ENCODE results near the gene PDHA2. TPM values are rescaled to one million over a fixed set of nuclear protein-coding genes. Genes with fewer than 3 reads are reported as not detected.

PDHA2 gene
- not detected for polyA plus RNA-seq (ENCODE audit: low read depth in 6 of 6)

DNA sequence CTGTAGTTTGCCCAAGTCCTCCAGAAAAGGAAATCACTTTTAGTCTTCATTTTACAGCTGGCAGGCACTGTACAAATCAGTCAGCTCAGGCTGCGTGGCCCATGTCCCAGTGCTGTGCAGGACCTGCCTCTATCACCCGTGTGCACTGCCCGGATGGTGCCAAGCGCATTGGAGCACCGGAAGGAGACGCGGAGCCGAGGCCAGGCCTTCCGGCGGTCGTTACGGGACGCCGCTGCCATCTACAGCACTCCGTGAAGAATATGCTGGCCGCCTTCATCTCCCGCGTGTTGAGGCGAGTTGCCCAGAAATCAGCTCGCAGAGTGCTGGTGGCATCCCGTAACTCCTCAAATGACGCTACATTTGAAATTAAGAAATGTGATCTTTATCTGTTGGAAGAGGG, at the start of gene PDHA2:
Gene PDHA2 (plus strand): TSS at position 203 of the 400 bp plus-strand sequence. CDS start 58 bp downstream, at position 261.
- ATAC-seq (ENCODE audit: low read depth in 2 of 2) (no peak), DNase-seq (no peak)
- H3K27ac Mint-ChIP-seq = no peak within 1 kb of the TSS
- no peaks in the 10 kb centered on the region for H3K4me1 Mint-ChIP-seq
- H3K9me3 Mint-ChIP-seq = peaks cover 0 to 5% (median 0%) of the 10 kb centered on the region in 7 donors
- H3K27me3 Mint-ChIP-seq = no peaks in the 10 kb centered on the region
- no peaks in the 10 kb centered on the region for H3K36me3 Mint-ChIP-seq
- no peak within 1 kb of the TSS for H3K4me3 Mint-ChIP-seq

GRCh38 chr4:95798003-95798402, 41.9 kb upstream of the PDHA2 start:
- ATAC-seq (ENCODE audit: low read depth in 2 of 2) = no peak
- H3K27ac Mint-ChIP-seq = no peak overlapping the region
- no peaks in the 10 kb centered on the region for H3K27me3 Mint-ChIP-seq
- H3K9me3 Mint-ChIP-seq = peaks cover 0 to 11% (median 7%) of the 10 kb centered on the region in 7 donors
- no peaks in the 10 kb centered on the region for H3K4me1 Mint-ChIP-seq
- no peak overlapping the region for H3K4me3 Mint-ChIP-seq
- no peaks in the 10 kb centered on the region for H3K36me3 Mint-ChIP-seq
- DNase-seq = no peak

DNA sequence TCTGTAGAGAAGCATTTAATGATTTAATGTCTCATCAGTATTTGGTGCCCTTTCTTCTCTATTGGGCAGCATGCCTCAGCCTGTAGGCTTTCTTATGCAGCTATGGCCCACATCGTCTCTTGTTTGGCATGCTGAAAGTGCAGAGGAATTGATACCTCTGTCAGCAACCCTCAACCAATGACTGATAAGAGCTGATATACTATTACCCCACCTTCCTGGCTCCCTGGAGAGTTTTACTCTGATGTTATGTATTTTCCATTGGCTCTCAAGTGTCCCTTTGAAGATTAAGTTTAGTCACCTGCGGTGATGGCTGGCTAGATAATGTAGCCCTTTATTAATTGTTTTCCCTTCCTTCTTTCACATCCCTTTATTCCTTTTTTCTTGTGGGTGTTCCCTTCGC, 41.2 kb upstream of the PDHA2 start:
- no peak overlapping the region for H3K4me3 Mint-ChIP-seq
- no peak overlapping the region for H3K27ac Mint-ChIP-seq
- H3K9me3 Mint-ChIP-seq = peaks cover 0 to 11% (median 7%) of the 10 kb centered on the region in 7 donors
- no peaks in the 10 kb centered on the region for H3K4me1 Mint-ChIP-seq
- no peaks in the 10 kb centered on the region for H3K36me3 Mint-ChIP-seq
- ATAC-seq (ENCODE audit: low read depth in 2 of 2) (no peak), DNase-seq (no peak)
- H3K27me3 Mint-ChIP-seq = no peaks in the 10 kb centered on the region

- Mint-ChIP-seq H3K9me3 (peaks cover 0 to 9% (median 2%) of the 10 kb centered on the region in 7 donors), H3K36me3 (no peaks in the 10 kb centered on the region), H3K4me3 (no peak overlapping the region), H3K27me3 (no peaks in the 10 kb centered on the region), H3K4me1 (no peaks in the 10 kb centered on the region), H3K27ac (no peak overlapping the region)
- ATAC-seq (ENCODE audit: low read depth in 2 of 2) (no peak), DNase-seq (no peak)
Measured at GRCh38 chr4:95821867-95822266, 18.0 kb upstream of the PDHA2 start.

DNA sequence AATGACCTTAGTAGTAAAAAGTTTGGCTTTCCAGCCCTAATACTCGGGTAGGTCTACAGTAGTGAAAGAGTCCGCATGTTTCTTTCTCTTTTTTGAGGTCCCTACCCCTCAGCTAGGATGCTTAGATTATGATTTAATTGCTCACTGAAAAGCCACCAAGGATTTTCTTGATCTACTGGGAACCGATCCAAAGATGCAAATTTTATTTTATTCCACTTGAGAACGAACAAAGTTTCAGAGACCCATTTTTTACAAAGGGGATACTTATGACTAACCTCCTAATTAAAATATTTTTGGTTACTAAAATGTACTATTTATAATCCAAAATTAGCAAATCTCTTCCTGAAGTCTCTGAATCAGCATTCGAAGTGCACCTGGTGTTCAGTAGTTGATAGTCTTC, 14.3 kb upstream of the PDHA2 start:
- H3K4me3 Mint-ChIP-seq = no peak overlapping the region
- peaks cover 0 to 9% (median 4%) of the 10 kb centered on the region in 7 donors for H3K9me3 Mint-ChIP-seq
- H3K36me3 Mint-ChIP-seq = no peaks in the 10 kb centered on the region
- no peak overlapping the region for H3K27ac Mint-ChIP-seq
- H3K27me3 Mint-ChIP-seq = no peaks in the 10 kb centered on the region
- ATAC-seq (ENCODE audit: low read depth in 2 of 2) (no peak), DNase-seq (no peak)
- H3K4me1 Mint-ChIP-seq = no peaks in the 10 kb centered on the region

- ATAC-seq (ENCODE audit: low read depth in 2 of 2) (no peak), DNase-seq (no peak)
- Mint-ChIP-seq H3K36me3 (no peaks in the 10 kb centered on the region), H3K9me3 (peaks cover 0 to 7% (median 0%) of the 10 kb centered on the region in 7 donors), H3K27ac (no peak overlapping the region), H3K4me1 (no peaks in the 10 kb centered on the region), H3K4me3 (no peak overlapping the region), H3K27me3 (no peaks in the 10 kb centered on the region)
Measured at GRCh38 chr4:95830651-95831050, 9.2 kb upstream of the PDHA2 start.

GRCh38 chr4:95831166-95831565, 8.7 kb upstream of the PDHA2 start:
- peaks cover 0 to 7% (median 0%) of the 10 kb centered on the region in 7 donors for H3K9me3 Mint-ChIP-seq
- DNase-seq = no peak
- H3K4me3 Mint-ChIP-seq = no peak overlapping the region
- no peaks in the 10 kb centered on the region for H3K4me1 Mint-ChIP-seq
- H3K27ac Mint-ChIP-seq = no peak overlapping the region
- no peaks in the 10 kb centered on the region for H3K27me3 Mint-ChIP-seq
- no peaks in the 10 kb centered on the region for H3K36me3 Mint-ChIP-seq
- ATAC-seq (ENCODE audit: low read depth in 2 of 2) = no peak

- Mint-ChIP-seq H3K27ac (no peak overlapping the region), H3K9me3 (peaks cover 0 to 7% (median 0%) of the 10 kb centered on the region in 7 donors), H3K4me3 (no peak overlapping the region), H3K4me1 (no peaks in the 10 kb centered on the region), H3K27me3 (no peaks in the 10 kb centered on the region), H3K36me3 (no peaks in the 10 kb centered on the region)
- DNase-seq = no peak
- no peak for ATAC-seq (ENCODE audit: low read depth in 2 of 2)
Measured at GRCh38 chr4:95833711-95834194, 6.1 kb upstream of the PDHA2 start.

- DNase-seq (no peak), ATAC-seq (ENCODE audit: low read depth in 2 of 2) (no peak)
- Mint-ChIP-seq H3K27me3 (no peaks in the 10 kb centered on the region), H3K36me3 (no peaks in the 10 kb centered on the region), H3K27ac (peak overlapping the region in 1 of 6 donors; percentile 47), H3K4me3 (no peak overlapping the region), H3K4me1 (no peaks in the 10 kb centered on the region), H3K9me3 (peaks cover 0 to 3% (median 0%) of the 10 kb centered on the region in 7 donors)
Measured at GRCh38 chr4:95835672-95836071, 4.2 kb upstream of the PDHA2 start.

GRCh38 chr4:95838192-95838591, 1.7 kb upstream of the PDHA2 start:
- DNase-seq (no peak), ATAC-seq (ENCODE audit: low read depth in 2 of 2) (no peak)
- no peaks in the 10 kb centered on the region for H3K4me1 Mint-ChIP-seq
- H3K27ac Mint-ChIP-seq = no peak overlapping the region
- no peak overlapping the region for H3K4me3 Mint-ChIP-seq
- peaks cover 0 to 5% (median 0%) of the 10 kb centered on the region in 7 donors for H3K9me3 Mint-ChIP-seq
- no peaks in the 10 kb centered on the region for H3K36me3 Mint-ChIP-seq
- H3K27me3 Mint-ChIP-seq = no peaks in the 10 kb centered on the region

DNA sequence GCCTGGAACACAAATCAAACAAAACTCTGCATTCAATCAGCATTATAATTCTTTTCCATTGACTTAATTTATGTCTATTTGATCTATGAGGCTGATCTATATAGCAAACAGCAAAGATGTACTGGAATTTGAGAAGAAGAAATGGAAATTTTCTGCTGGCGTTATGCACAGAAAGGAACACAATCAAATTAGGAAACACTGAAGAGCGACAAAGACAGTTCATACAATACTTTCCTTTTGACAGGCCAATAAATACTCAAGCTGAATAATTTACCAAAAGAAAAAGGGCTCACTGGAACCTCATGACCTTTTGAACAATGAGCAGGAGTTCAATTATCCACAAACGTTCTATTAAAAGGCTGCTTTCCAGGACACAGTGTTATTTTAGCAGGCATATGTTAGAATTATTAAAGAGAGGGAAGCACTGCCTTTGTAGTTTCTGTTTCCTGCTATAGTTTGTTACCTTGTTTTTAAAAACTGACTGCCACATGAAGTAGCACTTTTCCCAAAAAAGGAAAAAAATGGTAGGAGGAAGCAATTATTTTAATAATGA, 8.1 kb downstream of the PDHA2 start:
- Mint-ChIP-seq H3K9me3 (peaks cover 0 to 4% (median 0%) of the 10 kb centered on the region in 7 donors), H3K36me3 (no peaks in the 10 kb centered on the region)

DNA sequence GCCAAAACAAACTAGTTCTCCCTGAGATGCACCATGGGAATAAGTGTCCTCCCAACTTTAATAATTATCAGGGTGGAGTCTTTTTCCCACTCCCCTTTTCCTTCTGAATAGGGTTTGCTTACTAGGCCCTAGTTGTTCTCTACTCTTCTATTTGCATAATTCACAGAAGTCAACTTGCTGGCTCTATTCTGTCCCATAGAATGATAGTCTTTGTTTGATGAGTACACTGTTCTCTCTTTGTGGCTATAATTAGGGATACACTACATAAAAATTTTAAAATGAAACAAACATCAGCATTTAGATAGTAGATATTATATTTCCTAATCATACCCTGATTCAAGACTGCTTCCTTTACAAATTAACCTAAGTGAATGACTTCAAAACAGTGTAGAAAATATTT, 10.3 kb downstream of the PDHA2 start:
- Mint-ChIP-seq H3K27ac (no peak overlapping the region), H3K36me3 (no peaks in the 10 kb centered on the region), H3K4me1 (no peaks in the 10 kb centered on the region), H3K4me3 (no peak overlapping the region), H3K27me3 (no peaks in the 10 kb centered on the region), H3K9me3 (peaks cover 0 to 4% (median 0%) of the 10 kb centered on the region in 7 donors)
- DNase-seq = no peak
- no peak for ATAC-seq (ENCODE audit: low read depth in 2 of 2)

More for the DNA sequence above, 8.1 kb downstream of the PDHA2 start:
- no peaks in the 10 kb centered on the region for H3K27me3 Mint-ChIP-seq
- H3K4me3 Mint-ChIP-seq = no peak overlapping the region
- no peak for ATAC-seq (ENCODE audit: low read depth in 2 of 2)
- no peak for DNase-seq
- peak overlapping the region in 1 of 6 donors; percentile 48 for H3K27ac Mint-ChIP-seq
- no peaks in the 10 kb centered on the region for H3K4me1 Mint-ChIP-seq

DNA sequence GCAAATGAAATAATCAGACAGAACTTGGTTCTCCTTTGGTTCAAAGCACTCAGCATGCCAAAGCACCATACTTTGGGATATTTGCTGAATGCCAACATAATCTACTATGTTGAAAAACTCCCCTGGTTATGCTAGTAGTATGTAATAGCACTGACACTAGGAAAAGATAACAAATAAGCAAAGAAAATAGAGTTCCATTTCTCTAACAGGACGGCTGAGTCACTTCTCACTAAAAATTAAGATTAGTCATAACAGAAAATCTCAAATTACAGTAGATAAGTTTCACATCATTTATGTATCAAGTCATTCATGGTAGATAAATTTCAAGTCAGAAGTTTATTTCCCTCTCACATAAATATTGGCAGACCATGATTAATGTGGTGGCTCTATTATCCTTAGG, 17.9 kb downstream of the PDHA2 start:
- Mint-ChIP-seq H3K27me3 (no peaks in the 10 kb centered on the region), H3K9me3 (peaks cover 0 to 8% (median 0%) of the 10 kb centered on the region in 7 donors), H3K4me3 (no peak overlapping the region), H3K4me1 (no peaks in the 10 kb centered on the region), H3K27ac (no peak overlapping the region), H3K36me3 (no peaks in the 10 kb centered on the region)
- ATAC-seq (ENCODE audit: low read depth in 2 of 2) = no peak
- DNase-seq = no peak

- no peak overlapping the region for H3K4me3 Mint-ChIP-seq
- H3K9me3 Mint-ChIP-seq = peaks cover 5 to 25% (median 12%) of the 10 kb centered on the region in 7 donors
- DNase-seq (no peak), ATAC-seq (ENCODE audit: low read depth in 2 of 2) (no peak)
- H3K36me3 Mint-ChIP-seq = no peaks in the 10 kb centered on the region
- no peaks in the 10 kb centered on the region for H3K27me3 Mint-ChIP-seq
- H3K27ac Mint-ChIP-seq = no peak overlapping the region
- H3K4me1 Mint-ChIP-seq = no peaks in the 10 kb centered on the region
Measured at GRCh38 chr4:95867919-95868318, 28.0 kb downstream of the PDHA2 start.

Measured in naive B cell (primary cell).